GM21390 (cell line): ENCODE data around the gene NTN4.
"Not testable (repeated sequence)": the region's sequence is repeated elsewhere in the genome, so short reads cannot be mapped to it uniquely, and the experiment has no call there.

Experiments
- ATAC-seq: cut with Tn5 transposase; IDR thresholded peaks from one replicate; pipeline ENCODE4 v1.9.1; 2021; ENCODE audit not compliant: unreplicated experiment

The NTN4 gene

DNA sequence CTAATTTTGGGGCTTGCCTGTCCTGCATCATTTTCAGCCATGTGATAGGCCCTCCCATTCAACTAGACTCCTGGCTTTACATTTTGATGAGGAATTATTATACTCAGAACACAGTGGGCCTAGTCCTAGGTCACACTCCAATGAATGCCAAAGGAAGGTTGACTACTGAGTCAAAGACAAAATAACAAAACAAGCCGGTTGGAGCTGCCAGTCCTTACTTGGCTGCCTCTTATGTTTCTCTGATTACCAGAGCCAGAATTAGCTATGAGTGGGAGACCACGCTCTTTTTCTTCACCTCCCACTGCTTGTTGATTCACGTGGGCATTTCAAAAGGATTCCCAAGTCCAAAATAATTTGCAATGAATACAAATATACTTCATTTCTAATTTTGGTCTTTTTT lies 161.2 kb downstream of the NTN4 start:
- ATAC-seq: no peak

- ATAC-seq: no peak
Measured at GRCh38 chr12:95626854-95627253, 163.7 kb downstream of the NTN4 start.

DNA sequence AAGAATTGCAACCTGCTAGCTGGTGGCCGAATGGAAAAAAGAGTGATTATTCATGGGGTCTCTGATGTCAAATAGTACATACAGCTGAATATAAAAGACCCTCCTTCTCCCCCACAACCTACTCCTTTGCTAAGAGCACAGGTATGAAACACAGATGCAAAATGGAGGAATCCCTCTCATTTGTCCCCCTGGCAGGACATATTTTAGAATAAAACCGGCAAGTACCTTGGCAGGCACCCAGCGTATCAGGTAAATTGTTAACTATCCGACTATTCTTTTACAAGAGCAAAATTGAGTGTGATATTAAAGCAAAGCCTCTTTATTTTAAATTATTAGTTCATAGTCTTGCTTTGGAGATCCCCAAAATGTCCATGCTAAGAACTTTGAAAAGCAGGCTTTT lies 165.6 kb downstream of the NTN4 start:
- no peak for ATAC-seq

DNA sequence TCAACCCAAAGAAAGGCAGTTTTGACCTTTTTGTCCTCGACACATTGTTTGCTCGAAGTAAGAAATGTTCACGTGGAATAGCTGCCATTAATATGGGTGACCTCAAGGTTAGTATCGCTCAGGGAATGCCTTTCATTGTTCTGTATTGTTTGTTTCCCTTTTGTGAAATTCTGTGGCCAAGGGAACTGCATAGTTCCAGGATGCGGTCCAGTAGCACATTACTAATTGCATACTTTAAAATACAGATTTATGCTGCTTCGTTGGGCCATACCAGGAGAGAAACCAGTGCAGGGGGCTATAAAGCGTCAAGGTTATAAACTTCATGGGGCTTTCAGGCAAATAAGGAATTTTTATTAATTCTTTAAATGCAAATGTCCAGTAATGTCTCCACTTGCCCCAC lies 166.0 kb downstream of the NTN4 start:
- no peak for ATAC-seq

DNA sequence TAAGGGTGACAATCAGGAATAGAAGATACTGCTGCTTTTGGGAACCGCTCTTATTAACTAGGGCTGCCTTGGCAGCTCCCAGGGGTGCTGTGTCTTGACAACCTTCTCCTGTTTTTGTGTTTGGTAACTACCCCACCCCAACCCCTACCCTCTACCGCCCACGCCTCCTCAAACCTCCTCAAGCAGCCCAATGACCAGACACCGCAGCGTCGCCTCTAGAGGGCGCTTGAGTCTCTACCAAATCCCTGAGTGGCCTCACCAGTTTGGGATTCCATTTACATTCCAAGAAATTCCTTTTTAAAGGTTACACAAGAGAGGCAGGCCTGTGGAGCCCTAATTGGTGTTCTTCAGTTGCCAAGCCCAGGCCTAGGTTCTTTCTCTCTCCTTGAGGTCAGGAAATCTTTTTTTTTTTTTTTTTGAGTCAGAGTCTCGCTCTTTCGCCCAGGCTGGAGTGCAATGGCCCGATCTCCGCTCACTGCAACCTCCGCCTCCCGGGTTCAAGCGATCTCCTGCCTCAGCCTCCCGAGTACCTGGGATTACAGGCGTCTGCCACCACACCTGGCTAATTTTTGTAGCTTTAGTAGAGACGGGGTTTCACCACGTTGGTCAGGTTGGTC lies 166.9 kb downstream of the NTN4 start:
- ATAC-seq: no peak

- no peak for ATAC-seq
Measured at GRCh38 chr12:95622879-95623278, 167.7 kb downstream of the NTN4 start.

GRCh38 chr12:95621725-95622124 lies 168.8 kb downstream of the NTN4 start:
- no peak for ATAC-seq

- ATAC-seq: no peak
Measured at GRCh38 chr12:95620171-95620570, 170.4 kb downstream of the NTN4 start.

GRCh38 chr12:95616470-95616869 lies 174.1 kb downstream of the NTN4 start:
- ATAC-seq: not testable (repeated sequence)

- ATAC-seq: no peak
Measured at GRCh38 chr12:95615749-95616148, 174.8 kb downstream of the NTN4 start.

- no peak for ATAC-seq
Measured at GRCh38 chr12:95614390-95614982, 176.1 kb downstream of the NTN4 start.

DNA sequence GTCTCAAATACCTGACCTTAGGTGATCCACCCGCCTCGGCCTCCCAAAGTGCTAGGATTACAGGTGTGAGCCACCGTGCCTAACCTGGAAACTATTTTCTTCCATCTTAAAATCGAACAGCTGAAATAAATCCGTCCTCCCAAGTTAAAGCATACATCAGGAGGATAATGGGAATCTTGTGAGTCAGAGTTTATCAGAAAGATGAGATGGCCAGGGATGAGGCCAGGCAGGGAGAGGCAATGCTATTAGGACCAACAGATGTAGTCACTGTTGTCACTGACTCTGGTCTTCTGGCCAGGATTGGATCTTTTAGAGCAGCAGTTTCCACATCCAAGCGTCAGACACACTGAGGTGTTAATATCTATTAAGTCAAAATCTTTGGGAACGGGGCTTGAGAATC lies 177.5 kb downstream of the NTN4 start:
- no peak for ATAC-seq

- ATAC-seq: no peak
Measured at GRCh38 chr12:95611676-95612309, 178.8 kb downstream of the NTN4 start.

GRCh38 chr12:95608252-95609033 lies 182.1 kb downstream of the NTN4 start:
- ATAC-seq: no peak
